ENCODE measurements around the gene RAD54L. TPM values are rescaled to one million over a fixed set of nuclear protein-coding genes. Genes with fewer than 3 reads are reported as not detected.

RAD54L gene
- polyA plus RNA-seq, 1 donor, result 6.6 TPM

- Histone ChIP-seq H3K9me3 (ENCODE audit: control insufficient read depth, low read depth, low read length) (no peaks in the 10 kb centered on the region), H3K27me3 (ENCODE audit: control insufficient read depth, insufficient read depth, low read length) (no peaks in the 10 kb centered on the region), H3K36me3 (ENCODE audit: control insufficient read depth, insufficient read depth, low read length) (peaks cover 32% of the 10 kb centered on the region), H3K4me1 (ENCODE audit: control insufficient read depth, insufficient read depth, low read length) (no peaks in the 10 kb centered on the region), H3K4me3 (ENCODE audit: low read length) (no peak overlapping the region), H3K27ac (ENCODE audit: low read length) (no peak overlapping the region)
- DNase-seq, result no peak
- WGBS (ENCODE audit: insufficient coverage, low lambda C conversion rate), result 100% methylated on average over 1 of the region's 1 CpG
Measured at GRCh38 chr1:46262508-46262907, 14.9 kb downstream of the RAD54L start.

- Histone ChIP-seq H3K36me3 (ENCODE audit: control insufficient read depth, insufficient read depth, low read length) (peaks cover 31% of the 10 kb centered on the region), H3K27me3 (ENCODE audit: control insufficient read depth, insufficient read depth, low read length) (no peaks in the 10 kb centered on the region), H3K9me3 (ENCODE audit: control insufficient read depth, low read depth, low read length) (no peaks in the 10 kb centered on the region), H3K4me3 (ENCODE audit: low read length) (no peak overlapping the region), H3K27ac (ENCODE audit: low read length) (no peak overlapping the region), H3K4me1 (ENCODE audit: control insufficient read depth, insufficient read depth, low read length) (no peaks in the 10 kb centered on the region)
- DNase-seq, result no peak
- no CpG with 5 or more reads among the region's 2 CpGs for WGBS (ENCODE audit: insufficient coverage, low lambda C conversion rate)
Measured at GRCh38 chr1:46263146-46263545, 15.6 kb downstream of the RAD54L start.

GRCh38 chr1:46268578-46268977, 21.0 kb downstream of the RAD54L start:
- no peak overlapping the region for H3K27ac ChIP-seq (ENCODE audit: low read length)
- no peaks in the 10 kb centered on the region for H3K4me1 ChIP-seq (ENCODE audit: control insufficient read depth, insufficient read depth, low read length)
- no CpG with 5 or more reads among the region's 1 CpG for WGBS (ENCODE audit: insufficient coverage, low lambda C conversion rate)
- no peaks in the 10 kb centered on the region for H3K27me3 ChIP-seq (ENCODE audit: control insufficient read depth, insufficient read depth, low read length)
- no peaks in the 10 kb centered on the region for H3K9me3 ChIP-seq (ENCODE audit: control insufficient read depth, low read depth, low read length)
- H3K36me3 ChIP-seq (ENCODE audit: control insufficient read depth, insufficient read depth, low read length), result peaks cover 21% of the 10 kb centered on the region
- no peak overlapping the region for H3K4me3 ChIP-seq (ENCODE audit: low read length)
- DNase-seq, result no peak

GRCh38 chr1:46274225-46275029, 26.9 kb downstream of the RAD54L start:
- 100% methylated on average over 1 of the region's 6 CpGs for WGBS (ENCODE audit: insufficient coverage, low lambda C conversion rate)
- Histone ChIP-seq H3K4me3 (ENCODE audit: low read length) (no peak overlapping the region), H3K4me1 (ENCODE audit: control insufficient read depth, insufficient read depth, low read length) (no peaks in the 10 kb centered on the region), H3K27me3 (ENCODE audit: control insufficient read depth, insufficient read depth, low read length) (no peaks in the 10 kb centered on the region), H3K36me3 (ENCODE audit: control insufficient read depth, insufficient read depth, low read length) (peaks cover 41% of the 10 kb centered on the region), H3K9me3 (ENCODE audit: control insufficient read depth, low read depth, low read length) (no peaks in the 10 kb centered on the region), H3K27ac (ENCODE audit: low read length) (no peak overlapping the region)
- DNase-seq, result no peak

GRCh38 chr1:46275030-46275337, 27.4 kb downstream of the RAD54L start:
- Histone ChIP-seq H3K27ac (ENCODE audit: low read length) (no peak overlapping the region), H3K4me3 (ENCODE audit: low read length) (no peak overlapping the region), H3K4me1 (ENCODE audit: control insufficient read depth, insufficient read depth, low read length) (no peaks in the 10 kb centered on the region), H3K9me3 (ENCODE audit: control insufficient read depth, low read depth, low read length) (no peaks in the 10 kb centered on the region), H3K27me3 (ENCODE audit: control insufficient read depth, insufficient read depth, low read length) (no peaks in the 10 kb centered on the region), H3K36me3 (ENCODE audit: control insufficient read depth, insufficient read depth, low read length) (peaks cover 46% of the 10 kb centered on the region)
- WGBS (ENCODE audit: insufficient coverage, low lambda C conversion rate), result 94% methylated on average over 5 of the region's 6 CpGs
- DNase-seq, result no peak

- DNase-seq, result peak in 1 of 2 donors; percentile 53
- H3K4me1 ChIP-seq (ENCODE audit: control insufficient read depth, insufficient read depth, low read length), result no peaks in the 10 kb centered on the region
- WGBS (ENCODE audit: insufficient coverage, low lambda C conversion rate), result no CpG with 5 or more reads among the region's 14 CpGs
- H3K36me3 ChIP-seq (ENCODE audit: control insufficient read depth, insufficient read depth, low read length), result peaks cover 66% of the 10 kb centered on the region
- no peak overlapping the region for H3K27ac ChIP-seq (ENCODE audit: low read length)
- H3K9me3 ChIP-seq (ENCODE audit: control insufficient read depth, low read depth, low read length), result no peaks in the 10 kb centered on the region
- no peak overlapping the region for H3K4me3 ChIP-seq (ENCODE audit: low read length)
- H3K27me3 ChIP-seq (ENCODE audit: control insufficient read depth, insufficient read depth, low read length), result no peaks in the 10 kb centered on the region
Measured at GRCh38 chr1:46277658-46278373, 30.3 kb downstream of the RAD54L start.

- H3K27ac ChIP-seq (ENCODE audit: low read length), result no peak overlapping the region
- H3K27me3 ChIP-seq (ENCODE audit: control insufficient read depth, insufficient read depth, low read length), result no peaks in the 10 kb centered on the region
- H3K36me3 ChIP-seq (ENCODE audit: control insufficient read depth, insufficient read depth, low read length), result peaks cover 70% of the 10 kb centered on the region
- no peaks in the 10 kb centered on the region for H3K4me1 ChIP-seq (ENCODE audit: control insufficient read depth, insufficient read depth, low read length)
- DNase-seq, result no peak
- no CpG with 5 or more reads among the region's 12 CpGs for WGBS (ENCODE audit: insufficient coverage, low lambda C conversion rate)
- no peaks in the 10 kb centered on the region for H3K9me3 ChIP-seq (ENCODE audit: control insufficient read depth, low read depth, low read length)
- no peak overlapping the region for H3K4me3 ChIP-seq (ENCODE audit: low read length)
Measured at GRCh38 chr1:46278807-46279206, 31.2 kb downstream of the RAD54L start.

- peaks cover 75% of the 10 kb centered on the region for H3K36me3 ChIP-seq (ENCODE audit: control insufficient read depth, insufficient read depth, low read length)
- DNase-seq, result no peak
- H3K9me3 ChIP-seq (ENCODE audit: control insufficient read depth, low read depth, low read length), result no peaks in the 10 kb centered on the region
- no peak overlapping the region for H3K4me3 ChIP-seq (ENCODE audit: low read length)
- H3K27ac ChIP-seq (ENCODE audit: low read length), result no peak overlapping the region
- WGBS (ENCODE audit: insufficient coverage, low lambda C conversion rate), result no CpG with 5 or more reads among the region's 3 CpGs
- H3K27me3 ChIP-seq (ENCODE audit: control insufficient read depth, insufficient read depth, low read length), result no peaks in the 10 kb centered on the region
- H3K4me1 ChIP-seq (ENCODE audit: control insufficient read depth, insufficient read depth, low read length), result no peaks in the 10 kb centered on the region
Measured at GRCh38 chr1:46280092-46280491, 32.5 kb downstream of the RAD54L start.

- H3K27ac ChIP-seq (ENCODE audit: low read length), result no peak overlapping the region
- H3K36me3 ChIP-seq (ENCODE audit: control insufficient read depth, insufficient read depth, low read length), result peaks cover 84% of the 10 kb centered on the region
- no CpG with 5 or more reads among the region's 14 CpGs for WGBS (ENCODE audit: insufficient coverage, low lambda C conversion rate)
- no peaks in the 10 kb centered on the region for H3K27me3 ChIP-seq (ENCODE audit: control insufficient read depth, insufficient read depth, low read length)
- no peak overlapping the region for H3K4me3 ChIP-seq (ENCODE audit: low read length)
- H3K9me3 ChIP-seq (ENCODE audit: control insufficient read depth, low read depth, low read length), result no peaks in the 10 kb centered on the region
- H3K4me1 ChIP-seq (ENCODE audit: control insufficient read depth, insufficient read depth, low read length), result no peaks in the 10 kb centered on the region
- DNase-seq, result no peak
Measured at GRCh38 chr1:46281021-46281420, 33.5 kb downstream of the RAD54L start.

GRCh38 chr1:46284058-46284457, 36.5 kb downstream of the RAD54L start:
- no peaks in the 10 kb centered on the region for H3K4me1 ChIP-seq (ENCODE audit: control insufficient read depth, insufficient read depth, low read length)
- DNase-seq, result no peak
- H3K9me3 ChIP-seq (ENCODE audit: control insufficient read depth, low read depth, low read length), result no peaks in the 10 kb centered on the region
- H3K27me3 ChIP-seq (ENCODE audit: control insufficient read depth, insufficient read depth, low read length), result no peaks in the 10 kb centered on the region
- WGBS (ENCODE audit: insufficient coverage, low lambda C conversion rate), result no CpG with 5 or more reads among the region's 1 CpG
- H3K4me3 ChIP-seq (ENCODE audit: low read length), result no peak overlapping the region
- H3K27ac ChIP-seq (ENCODE audit: low read length), result no peak overlapping the region
- H3K36me3 ChIP-seq (ENCODE audit: control insufficient read depth, insufficient read depth, low read length), result peaks cover 79% of the 10 kb centered on the region

Measured in large intestine (tissue), 3 donors.